ENCODE data around the gene HEPACAM. TPM values are rescaled to one million over a fixed set of nuclear protein-coding genes. Genes with fewer than 3 reads are reported as not detected.

HEPACAM gene, protein sequence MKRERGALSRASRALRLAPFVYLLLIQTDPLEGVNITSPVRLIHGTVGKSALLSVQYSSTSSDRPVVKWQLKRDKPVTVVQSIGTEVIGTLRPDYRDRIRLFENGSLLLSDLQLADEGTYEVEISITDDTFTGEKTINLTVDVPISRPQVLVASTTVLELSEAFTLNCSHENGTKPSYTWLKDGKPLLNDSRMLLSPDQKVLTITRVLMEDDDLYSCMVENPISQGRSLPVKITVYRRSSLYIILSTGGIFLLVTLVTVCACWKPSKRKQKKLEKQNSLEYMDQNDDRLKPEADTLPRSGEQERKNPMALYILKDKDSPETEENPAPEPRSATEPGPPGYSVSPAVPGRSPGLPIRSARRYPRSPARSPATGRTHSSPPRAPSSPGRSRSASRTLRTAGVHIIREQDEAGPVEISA
- total RNA-seq = under 0.01 TPM in 1 of 2 replicates, not detected in the other

DNA sequence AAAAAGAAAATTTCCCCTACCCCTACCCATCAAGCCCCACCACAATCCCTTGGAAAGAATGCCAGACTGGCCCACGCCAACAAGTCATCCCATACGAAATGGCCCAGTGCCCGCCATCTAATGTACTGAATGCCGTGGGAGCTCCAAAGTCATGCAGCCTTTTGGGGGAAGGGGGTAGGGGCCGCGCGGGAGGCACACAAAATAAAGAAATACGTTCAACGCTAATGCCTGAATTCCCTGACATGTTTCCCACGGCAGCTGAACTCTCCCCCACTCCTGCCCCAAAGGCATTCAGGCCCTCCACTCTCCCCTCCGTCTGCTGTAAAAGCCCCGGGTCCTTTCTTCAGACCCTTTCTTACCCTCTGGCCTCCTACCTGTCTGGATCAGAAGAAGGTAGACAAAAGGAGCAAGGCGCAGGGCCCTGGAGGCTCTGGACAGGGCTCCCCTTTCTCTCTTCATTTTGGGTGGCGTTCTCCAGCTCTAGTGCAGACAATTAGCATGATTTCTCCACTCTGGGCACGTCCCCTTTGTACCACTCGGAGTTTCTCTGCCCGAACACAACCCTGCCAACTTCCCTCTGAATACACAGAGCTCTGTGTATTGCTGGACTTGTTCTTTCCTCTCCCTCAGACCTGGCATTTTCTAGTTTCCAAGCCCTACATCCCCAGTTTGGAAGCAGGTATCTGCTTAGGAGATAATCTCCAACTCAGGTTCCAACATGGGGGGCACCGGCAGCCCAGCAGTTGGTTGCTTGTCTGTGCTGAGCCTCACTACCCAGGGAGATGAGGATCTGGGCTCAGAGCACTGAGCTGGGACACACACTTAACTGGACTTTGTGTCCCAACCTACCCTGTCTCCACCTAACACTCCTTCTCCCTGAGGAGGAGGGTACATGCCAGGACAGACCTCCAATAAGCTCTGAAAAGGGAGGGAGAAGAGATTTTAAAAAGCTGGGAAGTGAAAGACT lies at the start of gene HEPACAM:
HEPACAM (minus strand) TSS at position 500 of the 967 bp plus-strand sequence; CDS start at position 459, 41 bp downstream.

DNA sequence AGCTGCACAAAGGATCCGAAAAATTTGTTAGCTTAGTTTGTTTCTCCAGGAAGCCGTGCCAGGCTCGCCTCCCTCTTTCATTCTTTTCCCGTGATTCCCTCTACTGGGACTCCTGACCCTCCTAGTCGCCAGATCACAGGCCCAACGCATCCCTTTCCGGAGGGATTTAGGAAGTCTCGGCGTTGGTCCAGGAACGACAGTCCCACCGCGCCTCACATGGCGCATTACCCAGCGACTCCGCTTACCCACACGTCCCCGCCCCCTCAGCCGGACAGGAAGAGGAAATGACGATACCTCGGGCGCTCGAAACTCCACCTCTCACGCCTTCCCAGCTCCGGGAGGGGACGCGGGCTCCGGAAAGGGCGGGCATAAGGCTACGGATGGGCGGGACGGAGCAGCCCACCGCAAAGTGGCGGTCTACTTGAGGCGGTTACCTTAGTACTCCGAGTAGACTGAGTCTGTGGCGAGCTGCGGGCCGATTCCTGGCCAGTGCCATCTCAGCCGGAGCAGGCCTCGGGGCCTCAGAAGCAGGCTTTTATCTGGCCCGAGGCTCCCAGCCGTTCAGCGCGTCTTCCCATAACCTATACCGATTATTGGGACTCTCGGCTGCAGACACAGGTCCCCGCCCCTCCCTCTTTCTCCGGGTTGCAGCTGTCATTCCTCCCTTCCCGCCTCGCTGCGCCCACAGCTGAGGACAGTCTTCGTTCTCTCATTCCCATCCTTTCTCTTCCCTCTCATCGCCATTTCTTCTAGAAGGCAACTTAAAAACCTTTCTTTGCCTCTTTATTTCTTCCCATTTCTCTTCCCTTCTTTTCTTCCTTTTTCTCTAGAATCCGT lies 18.1 kb upstream of the HEPACAM start, which contains the start of gene CCDC15:
CCDC15 (plus strand) TSS at position 450 of the 837 bp plus-strand sequence. CDS start 531 bp downstream, outside the sequence.

GRCh38 chr11:124918950-124919349 lies 16.9 kb downstream of the HEPACAM start, which contains the start of gene HEPN1:
Gene HEPN1 (plus strand): TSS chr11:124919250.

GRCh38 chr11:124897674-124898262 lies 38.1 kb downstream of the HEPACAM start, which contains the start of gene ROBO4:
Gene ROBO4 (minus strand): TSS chr11:124897865. CDS start chr11:124897795, 70 bp downstream.

Other genes with a start within 250 kb of the HEPACAM start
- gene NRGN, start 196.1 kb downstream of the HEPACAM start, total RNA-seq = 1.3 and 1.6 TPM in 2 replicates
- gene VSIG2, start 183.8 kb downstream of the HEPACAM start, total RNA-seq = 0.54 and 0.85 TPM in 2 replicates
- 70.7 and 78.8 TPM in 2 replicates for gene ESAM, start 173.8 kb downstream of the HEPACAM start, total RNA-seq
- 7.9 and 13.9 TPM in 2 replicates for gene MSANTD2, start 135.6 kb downstream of the HEPACAM start, total RNA-seq
- 11.6 and 24.9 TPM in 2 replicates for gene ROBO3, start 70.6 kb downstream of the HEPACAM start, total RNA-seq
- gene ROBO4, start 38.2 kb downstream of the HEPACAM start, total RNA-seq = 151 and 173 TPM in 2 replicates
- gene HEPN1, start 16.8 kb downstream of the HEPACAM start, total RNA-seq = 0.09 TPM in 1 of 2 replicates, not detected in the other
- gene CCDC15, start 18.2 kb upstream of the HEPACAM start, total RNA-seq = 1.0 and 1.6 TPM in 2 replicates
- gene SLC37A2, start 127.3 kb upstream of the HEPACAM start, total RNA-seq = 0.28 and 0.36 TPM in 2 replicates
- gene TMEM218, start 175.6 kb upstream of the HEPACAM start, total RNA-seq = 18.2 and 18.8 TPM in 2 replicates
- not detected in 2 replicates for gene PKNOX2, start 228.7 kb upstream of the HEPACAM start, total RNA-seq